Stimulated activated CD4-positive, alpha-beta T cell treated with anti-CD3 and anti-CD28 coated beads, Interleukin-4, amount 100 ng/mL, for 4 hours (primary cell): ENCODE measurements around the gene SELENOP.
A peak's percentile ranks its signal among the peaks of the same experiment; 100 is the strongest.

Experiments
- DNase-seq, 2 experiments: peaks; one replicate each; pipeline ENCODE4 v3.0.0-alpha.2; 2020

Gene SELENOP

GRCh38 chr5:42787845-42788244 is 23.8 kb downstream of the SELENOP start:
- no peak for DNase-seq

- DNase-seq: no peak
These were observed 24.6 kb downstream of the SELENOP start for GRCh38 chr5:42787073-42787472.

GRCh38 chr5:42785756-42786155 is 25.9 kb downstream of the SELENOP start:
- no peak for DNase-seq

- DNase-seq: no peak
These were observed 27.6 kb downstream of the SELENOP start for GRCh38 chr5:42784132-42784531.

GRCh38 chr5:42781584-42781983 is 30.1 kb downstream of the SELENOP start:
- DNase-seq: no peak

- DNase-seq: no peak
These were observed 32.6 kb downstream of the SELENOP start for GRCh38 chr5:42779083-42779482.

GRCh38 chr5:42772265-42772993 is 39.3 kb downstream of the SELENOP start:
- DNase-seq: no peak

GRCh38 chr5:42770003-42770402 is 41.7 kb downstream of the SELENOP start:
- DNase-seq: no peak

GRCh38 chr5:42768106-42768504 is 43.6 kb downstream of the SELENOP start:
- no peak for DNase-seq

GRCh38 chr5:42767491-42768105 is 44.1 kb downstream of the SELENOP start:
- DNase-seq: no peak

GRCh38 chr5:42761791-42762190 is 49.9 kb downstream of the SELENOP start:
- no peak for DNase-seq

GRCh38 chr5:42760426-42760825 is 51.3 kb downstream of the SELENOP start:
- DNase-seq: no peak

GRCh38 chr5:42759456-42759855 is 52.2 kb downstream of the SELENOP start:
- DNase-seq: no peak

- peak; percentile 47 to 54 for DNase-seq
These were observed 54.8 kb downstream of the SELENOP start, which contains the start of gene CCDC152 for GRCh38 chr5:42756606-42757601. Gene CCDC152, plus strand, starts transcription at chr5:42756818. Its CDS starts 2,304 bp downstream, at chr5:42759122.

GRCh38 chr5:42753099-42753498 is 58.6 kb downstream of the SELENOP start:
- no peak for DNase-seq

GRCh38 chr5:42751044-42751443 is 60.6 kb downstream of the SELENOP start:
- DNase-seq: no peak

GRCh38 chr5:42750507-42750906 is 61.2 kb downstream of the SELENOP start:
- DNase-seq: no peak
